WTC11 (cell line): Measurements from ENCODE around the gene ACOXL. TPM values are rescaled to one million over a fixed set of nuclear protein-coding genes. Genes with fewer than 3 reads are reported as not detected.

ENCODE experiments used
- ATAC-seq: fragments of 200-7000 bp; cut with Tn5 transposase; 2 replicates; pipeline ENCODE4 v1.10.0; 2021; ENCODE audit warnings: mild to moderate bottlenecking, moderate library complexity
- CTCF ChIA-PET: fragments of 300-600 bp; sonication (Branson Sonifier 250); formaldehyde crosslinking; loops from one replicate; lab custom pipeline; 2021; ENCODE audit warnings: antibody characterized with exemption; lab: Charles Lee
- POLR2A ChIA-PET: fragments of 350-600 bp; sonication (Branson Sonifier 250); formaldehyde crosslinking; loops from one replicate; lab custom pipeline; 2021; ENCODE audit warnings: antibody characterized with exemption; lab: Charles Lee
- DNase-seq: peaks from one replicate; pipeline ENCODE4 v3.0.0; 2021; ENCODE audit warnings: low spot score
- H3K27ac Mint-ChIP-seq: 2 replicates; pipeline ENCODE4 v1.8.0; 2021; ENCODE audit warnings: mixed read lengths
- H3K27me3 Mint-ChIP-seq: 2 replicates; pipeline ENCODE4 v1.8.0; 2021; ENCODE audit warnings: low read depth, mild to moderate bottlenecking, moderate library complexity, mixed read lengths
- H3K36me3 Mint-ChIP-seq: 2 replicates; pipeline ENCODE4 v1.8.0; 2021; ENCODE audit warnings: mixed read lengths
- H3K4me1 Mint-ChIP-seq: 2 replicates; pipeline ENCODE4 v1.8.0; 2022; ENCODE audit warnings: mixed read lengths
- H3K4me3 Mint-ChIP-seq: 2 replicates; pipeline ENCODE4 v1.8.0; 2021; ENCODE audit warnings: mild to moderate bottlenecking, moderate library complexity, mixed read lengths
- H3K9me3 Mint-ChIP-seq: 2 replicates; pipeline ENCODE4 v1.8.0; 2021; ENCODE audit warnings: mixed read lengths
- ATF3 ChIP-seq: sonication (generic); formaldehyde crosslinking; conservative IDR thresholded peaks from 2 replicates; pipeline ENCODE4 v1.8.1; 2022; ENCODE audit warnings: mild to moderate bottlenecking, missing genetic modification reagents
- CREB1 ChIP-seq: sonication (generic); formaldehyde crosslinking; IDR thresholded peaks from 2 replicates; pipeline ENCODE4 v1.8.0; 2023; ENCODE audit warnings: mild to moderate bottlenecking, missing genetic modification reagents
- CTCF ChIP-seq: fragments of 200-600 bp; IDR thresholded peaks from 2 replicates; pipeline ENCODE4 v1.8.0; 2022; ENCODE audit warnings: antibody characterized with exemption
- E2F5 ChIP-seq: sonication (generic); formaldehyde crosslinking; IDR thresholded peaks from 2 replicates; pipeline ENCODE4 v1.8.1; 2022; ENCODE audit warnings: mild to moderate bottlenecking, moderate library complexity, missing genetic modification reagents
- FOXJ3 ChIP-seq: sonication (generic); formaldehyde crosslinking; IDR thresholded peaks from 2 replicates; pipeline ENCODE4 v1.9.0; 2021; ENCODE audit warnings: missing genetic modification reagents, mild to moderate bottlenecking, borderline replicate concordance
- FOXP1 ChIP-seq: sonication (generic); formaldehyde crosslinking; IDR thresholded peaks from 2 replicates; pipeline ENCODE4 v1.8.0; 2022; ENCODE audit warnings: missing genetic modification reagents, mild to moderate bottlenecking, moderate library complexity, borderline replicate concordance
- GABPB1 ChIP-seq: sonication (generic); formaldehyde crosslinking; IDR thresholded peaks from 2 replicates; pipeline ENCODE4 v1.8.1; 2023; ENCODE audit warnings: mild to moderate bottlenecking, missing genetic modification reagents
- HMGA2 ChIP-seq: fragments of 250-450 bp; sonication (Bioruptor Pico); IDR thresholded peaks from 2 replicates; pipeline ENCODE4 v1.4.0; 2021; ENCODE audit warnings: mild to moderate bottlenecking, moderate library complexity
- IRF1 ChIP-seq: sonication (generic); formaldehyde crosslinking; IDR thresholded peaks from 2 replicates; pipeline ENCODE4 v1.8.0; 2023; ENCODE audit warnings: missing genetic modification reagents
- JAZF1 ChIP-seq: fragments of 250-450 bp; sonication (Bioruptor Pico); IDR thresholded peaks from 2 replicates; pipeline ENCODE4 v1.9.0; 2021; ENCODE audit warnings: moderate library complexity, mild to moderate bottlenecking, inconsistent platforms
- JUN ChIP-seq: sonication (generic); formaldehyde crosslinking; IDR thresholded peaks from 2 replicates; pipeline ENCODE4 v1.8.0; 2023; ENCODE audit warnings: mild to moderate bottlenecking, missing genetic modification reagents
- MXD4 ChIP-seq: fragments of 250-450 bp; sonication (Bioruptor Pico); IDR thresholded peaks from 2 replicates; pipeline ENCODE4 v1.8.0; 2021; ENCODE audit warnings: mild to moderate bottlenecking, moderate library complexity, borderline replicate concordance
- MYBL2 ChIP-seq: sonication (generic); formaldehyde crosslinking; IDR thresholded peaks from 2 replicates; pipeline ENCODE4 v1.8.1; 2023; ENCODE audit warnings: mild to moderate bottlenecking, moderate library complexity, missing genetic modification reagents
- NR1H2 ChIP-seq: sonication (generic); formaldehyde crosslinking; IDR thresholded peaks from 2 replicates; pipeline ENCODE4 v1.9.0; 2021; ENCODE audit warnings: mild to moderate bottlenecking, moderate library complexity, missing genetic modification reagents
- RELA ChIP-seq: sonication (generic); formaldehyde crosslinking; IDR thresholded peaks from 2 replicates; pipeline ENCODE4 v1.8.1; 2022; ENCODE audit warnings: missing genetic modification reagents, mild to moderate bottlenecking, borderline replicate concordance
- SMAD3 ChIP-seq: sonication (generic); formaldehyde crosslinking; IDR thresholded peaks from 2 replicates; pipeline ENCODE4 v1.8.0; 2022; ENCODE audit warnings: missing genetic modification reagents, mild to moderate bottlenecking, borderline replicate concordance
- TEAD4 ChIP-seq: sonication (generic); formaldehyde crosslinking; IDR thresholded peaks from 2 replicates; pipeline ENCODE4 v1.8.0; 2022; ENCODE audit warnings: mild to moderate bottlenecking, missing genetic modification reagents
- USF2 ChIP-seq: sonication (generic); formaldehyde crosslinking; IDR thresholded peaks from 2 replicates; pipeline ENCODE4 v1.8.1; 2023; ENCODE audit warnings: mild to moderate bottlenecking, missing genetic modification reagents, moderate library complexity
- ZNF121 ChIP-seq: sonication (generic); formaldehyde crosslinking; IDR thresholded peaks from 2 replicates; pipeline ENCODE4 v1.8.0; 2023; ENCODE audit warnings: missing genetic modification reagents
- ZNF232 ChIP-seq: sonication (generic); formaldehyde crosslinking; IDR thresholded peaks from 2 replicates; pipeline ENCODE4 v1.8.0; 2022; ENCODE audit warnings: mild to moderate bottlenecking, missing genetic modification reagents
- total RNA-seq: library from RNA; stranded (reverse); gene quantifications from 3 replicates; pipeline ENCODE4 v1.2.3, GENCODE V29; 2021
- TF ChIP-seq, protein P1 (sequence below): fragments of 250-450 bp; sonication (Bioruptor Pico); IDR thresholded peaks from 2 replicates; pipeline ENCODE4 v1.8.0; 2021; ENCODE audit warnings: mild to moderate bottlenecking
- TF ChIP-seq, protein P2 (sequence below): fragments of 250-450 bp; sonication (Bioruptor Pico); IDR thresholded peaks from 2 replicates; pipeline ENCODE4 v1.9.0; 2021; ENCODE audit warnings: mild to moderate bottlenecking
- TF ChIP-seq, protein P3 (sequence below): sonication (generic); formaldehyde crosslinking; IDR thresholded peaks from 2 replicates; pipeline ENCODE4 v1.8.1; 2022; ENCODE audit warnings: low read depth, missing genetic modification reagents, borderline replicate concordance

Gene ACOXL
- total RNA-seq, 1 experiment from 2014 or later, result 14.9 TPM

- H3K4me3 Mint-ChIP-seq, result no peak overlapping the region
- peaks cover 17% of the 10 kb centered on the region for H3K9me3 Mint-ChIP-seq
- H3K27me3 Mint-ChIP-seq, result no peaks in the 10 kb centered on the region
- POLR2A ChIA-PET, result no interaction called here
- peaks cover 6% of the 10 kb centered on the region; the same call in 1 of the 2 replicates for H3K36me3 Mint-ChIP-seq
- H3K4me1 Mint-ChIP-seq, result no peaks in the 10 kb centered on the region
- CTCF ChIA-PET, result no interaction called here
- ATAC-seq, result no peak
- no peak for DNase-seq
- no peak overlapping the region for H3K27ac Mint-ChIP-seq
- TF ChIP-seq JAZF1 (CRISPR knock-in tag) (no peak), HMGA2 (no peak), E2F5 (CRISPR knock-in tag) (no peak), CREB1 (no peak), RELA (no peak), SMAD3 (CRISPR knock-in tag) (no peak), JUN (no peak), IRF1 (CRISPR knock-in tag) (no peak), TEAD4 (CRISPR knock-in tag) (no peak), ZNF232 (CRISPR knock-in tag) (no peak), MXD4 (no peak), FOXP1 (CRISPR knock-in tag) (no peak)
- TF ChIP-seq, protein P1, sequence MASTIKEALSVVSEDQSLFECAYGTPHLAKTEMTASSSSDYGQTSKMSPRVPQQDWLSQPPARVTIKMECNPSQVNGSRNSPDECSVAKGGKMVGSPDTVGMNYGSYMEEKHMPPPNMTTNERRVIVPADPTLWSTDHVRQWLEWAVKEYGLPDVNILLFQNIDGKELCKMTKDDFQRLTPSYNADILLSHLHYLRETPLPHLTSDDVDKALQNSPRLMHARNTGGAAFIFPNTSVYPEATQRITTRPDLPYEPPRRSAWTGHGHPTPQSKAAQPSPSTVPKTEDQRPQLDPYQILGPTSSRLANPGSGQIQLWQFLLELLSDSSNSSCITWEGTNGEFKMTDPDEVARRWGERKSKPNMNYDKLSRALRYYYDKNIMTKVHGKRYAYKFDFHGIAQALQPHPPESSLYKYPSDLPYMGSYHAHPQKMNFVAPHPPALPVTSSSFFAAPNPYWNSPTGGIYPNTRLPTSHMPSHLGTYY (CRISPR knock-in tag), result no peak
Measured at GRCh38 chr2:110897966-110898365, 165.6 kb downstream of the ACOXL start.

DNA sequence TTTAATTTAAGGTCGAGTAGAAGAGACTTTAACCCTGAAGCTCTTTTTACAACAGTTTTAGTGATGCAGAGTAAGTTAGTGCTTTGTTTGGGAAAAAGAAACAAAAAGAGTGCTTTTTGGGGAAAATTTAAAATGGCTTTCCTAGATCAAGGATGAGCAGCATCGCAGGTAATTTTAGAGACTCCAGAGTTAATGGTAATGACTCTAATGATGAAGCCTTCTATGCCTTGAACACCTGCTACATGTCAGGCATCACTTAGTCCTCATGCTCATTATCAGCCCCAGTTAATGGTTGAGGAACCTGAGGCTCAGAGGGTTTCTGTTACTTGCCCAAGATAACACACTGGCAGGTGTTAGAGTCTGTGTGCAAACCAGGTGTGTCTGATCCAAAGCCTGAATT lies 167.8 kb downstream of the ACOXL start:
- no peak overlapping the region for H3K4me3 Mint-ChIP-seq
- TF ChIP-seq, protein P2, sequence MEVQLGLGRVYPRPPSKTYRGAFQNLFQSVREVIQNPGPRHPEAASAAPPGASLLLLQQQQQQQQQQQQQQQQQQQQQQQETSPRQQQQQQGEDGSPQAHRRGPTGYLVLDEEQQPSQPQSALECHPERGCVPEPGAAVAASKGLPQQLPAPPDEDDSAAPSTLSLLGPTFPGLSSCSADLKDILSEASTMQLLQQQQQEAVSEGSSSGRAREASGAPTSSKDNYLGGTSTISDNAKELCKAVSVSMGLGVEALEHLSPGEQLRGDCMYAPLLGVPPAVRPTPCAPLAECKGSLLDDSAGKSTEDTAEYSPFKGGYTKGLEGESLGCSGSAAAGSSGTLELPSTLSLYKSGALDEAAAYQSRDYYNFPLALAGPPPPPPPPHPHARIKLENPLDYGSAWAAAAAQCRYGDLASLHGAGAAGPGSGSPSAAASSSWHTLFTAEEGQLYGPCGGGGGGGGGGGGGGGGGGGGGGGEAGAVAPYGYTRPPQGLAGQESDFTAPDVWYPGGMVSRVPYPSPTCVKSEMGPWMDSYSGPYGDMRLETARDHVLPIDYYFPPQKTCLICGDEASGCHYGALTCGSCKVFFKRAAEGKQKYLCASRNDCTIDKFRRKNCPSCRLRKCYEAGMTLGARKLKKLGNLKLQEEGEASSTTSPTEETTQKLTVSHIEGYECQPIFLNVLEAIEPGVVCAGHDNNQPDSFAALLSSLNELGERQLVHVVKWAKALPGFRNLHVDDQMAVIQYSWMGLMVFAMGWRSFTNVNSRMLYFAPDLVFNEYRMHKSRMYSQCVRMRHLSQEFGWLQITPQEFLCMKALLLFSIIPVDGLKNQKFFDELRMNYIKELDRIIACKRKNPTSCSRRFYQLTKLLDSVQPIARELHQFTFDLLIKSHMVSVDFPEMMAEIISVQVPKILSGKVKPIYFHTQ, result no peak
- no peak for TF ChIP-seq MYBL2 (CRISPR knock-in tag)
- no peak for TF ChIP-seq ATF3 (CRISPR knock-in tag)
- TF ChIP-seq NR1H2 (CRISPR knock-in tag), result no peak
- no peak for TF ChIP-seq IRF1 (CRISPR knock-in tag)
- no peak for TF ChIP-seq USF2 (CRISPR knock-in tag)
- no peak for TF ChIP-seq FOXJ3 (CRISPR knock-in tag)
- no peak for TF ChIP-seq JAZF1 (CRISPR knock-in tag)
- TF ChIP-seq, protein P3, sequence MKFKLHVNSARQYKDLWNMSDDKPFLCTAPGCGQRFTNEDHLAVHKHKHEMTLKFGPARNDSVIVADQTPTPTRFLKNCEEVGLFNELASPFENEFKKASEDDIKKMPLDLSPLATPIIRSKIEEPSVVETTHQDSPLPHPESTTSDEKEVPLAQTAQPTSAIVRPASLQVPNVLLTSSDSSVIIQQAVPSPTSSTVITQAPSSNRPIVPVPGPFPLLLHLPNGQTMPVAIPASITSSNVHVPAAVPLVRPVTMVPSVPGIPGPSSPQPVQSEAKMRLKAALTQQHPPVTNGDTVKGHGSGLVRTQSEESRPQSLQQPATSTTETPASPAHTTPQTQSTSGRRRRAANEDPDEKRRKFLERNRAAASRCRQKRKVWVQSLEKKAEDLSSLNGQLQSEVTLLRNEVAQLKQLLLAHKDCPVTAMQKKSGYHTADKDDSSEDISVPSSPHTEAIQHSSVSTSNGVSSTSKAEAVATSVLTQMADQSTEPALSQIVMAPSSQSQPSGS, result no peak
- no peak for TF ChIP-seq GABPB1 (CRISPR knock-in tag)
- TF ChIP-seq CTCF, result no peak
- no peak for TF ChIP-seq ZNF121 (CRISPR knock-in tag)
- H3K36me3 Mint-ChIP-seq, result peaks cover 6% of the 10 kb centered on the region; the same call in 1 of the 2 replicates
- no peaks in the 10 kb centered on the region; the same call in 1 of the 2 replicates for H3K27me3 Mint-ChIP-seq
- CTCF ChIA-PET, result no interaction called here
- H3K4me1 Mint-ChIP-seq, result peaks cover 15% of the 10 kb centered on the region
- POLR2A ChIA-PET, result no interaction called here
- no peak overlapping the region for H3K27ac Mint-ChIP-seq
- DNase-seq (no peak), ATAC-seq (no peak)
- peaks cover 14% of the 10 kb centered on the region for H3K9me3 Mint-ChIP-seq
